ENCODE measurements around the gene FBXO31. TPM values are rescaled to one million over a fixed set of nuclear protein-coding genes. Genes with fewer than 3 reads are reported as not detected.

FBXO31 gene
- total and polyA plus RNA-seq, 2 of the 13 experiments (the other 11 are each of a cell fraction or from before 2014, with no cell fraction given), result 92.4 to 101 TPM

GRCh38 chr16:87391950-87392820, 8.6 kb upstream of the FBXO31 start, which contains the start of gene MAP1LC3B (continued):
- TF ChIP-seq BCL3 (CRISPR knock-in tag; IDR thresholded peaks at IDR 0.05) (peak; percentile 97), ZNF484 (CRISPR knock-in tag; IDR thresholded peaks at IDR 0.05; ENCODE audit: borderline replicate concordance, low read depth) (no peak; the same call in 1 of the 2 replicates), SETDB1 (CRISPR knock-in tag; IDR thresholded peaks at IDR 0.05; ENCODE audit: borderline replicate concordance) (no peak), PAF1 (CRISPR knock-in tag; IDR thresholded peaks at IDR 0.05) (no peak), TSC22D2 (CRISPR knock-in tag; IDR thresholded peaks at IDR 0.05; ENCODE audit: borderline replicate concordance) (peak; percentile 97), ZNF3 (CRISPR knock-in tag; IDR thresholded peaks at IDR 0.05) (peak; percentile 30; the same call in 1 of the 2 replicates), SRSF4 (IDR thresholded peaks at IDR 0.05; ENCODE audit: low read depth, low read length, poor library complexity, severe bottlenecking) (no peak), ZNF460 (CRISPR knock-in tag; IDR thresholded peaks at IDR 0.05; ENCODE audit: borderline replicate concordance) (no peak; the same call in 1 of the 2 replicates), ZNF841 (CRISPR knock-in tag; IDR thresholded peaks at IDR 0.05; ENCODE audit: borderline replicate concordance) (no peak), ZNF503 (CRISPR knock-in tag; IDR thresholded peaks at IDR 0.05) (peak; percentile 81; the same call in 1 of the 2 replicates), MIER2 (CRISPR knock-in tag; IDR thresholded peaks at IDR 0.05) (peak; percentile 72; the same call in 1 of the 2 replicates), ATM (IDR thresholded peaks at IDR 0.05; ENCODE audit: borderline replicate concordance) (no peak), NCOR1 (IDR thresholded peaks at IDR 0.05; ENCODE audit: borderline replicate concordance, low read length) (peak; percentile 79; the same call in 1 of the 2 replicates), ZSCAN21 (CRISPR knock-in tag; IDR thresholded peaks at IDR 0.05; ENCODE audit: borderline replicate concordance) (peak; percentile 94), RBAK (CRISPR knock-in tag; IDR thresholded peaks at IDR 0.05) (no peak), MXI1 (IDR thresholded peaks at IDR 0.05; ENCODE audit: borderline replicate concordance, low read depth, low read length) (peak; percentile 94), CHCHD3 (CRISPR knock-in tag; IDR thresholded peaks at IDR 0.05) (no peak), ZNF160 (CRISPR knock-in tag; IDR thresholded peaks at IDR 0.05) (no peak; the same call in 1 of the 2 replicates), ZNF597 (CRISPR knock-in tag; IDR thresholded peaks at IDR 0.05) (no peak; the same call in 1 of the 2 replicates), ZFX (CRISPR knock-in tag; IDR thresholded peaks at IDR 0.05; ENCODE audit: low read depth) (peak; percentile 92), CEBPG (CRISPR knock-in tag; IDR thresholded peaks at IDR 0.05) (peak; percentile 85), ZBTB37 (CRISPR knock-in tag; IDR thresholded peaks at IDR 0.05) (no peak), NCOA1 (CRISPR knock-in tag; IDR thresholded peaks at IDR 0.05) (peak; percentile 89)

Measured in HepG2 (cell line).